Endothelial cell of umbilical vein (primary cell): ENCODE data around the gene RPGRIP1. TPM values are rescaled to one million over a fixed set of nuclear protein-coding genes. Genes with fewer than 3 reads are reported as not detected.

Experiments used
- BruUV-seq: library from RNA; stranded (reverse); fragments of 400-500 nt; replicated peaks from 2 replicates; lab custom pipeline; 2021; lab: Mats Ljungman, UMichigan
- CTCF ChIA-PET: fragments of 300-600, 350-600 bp; sonication (Branson Sonifier 250); formaldehyde crosslinking; loops from one replicate; lab custom pipeline; 2021; ENCODE audit warnings: antibody characterized with exemption, inconsistent platforms; lab: Charles Lee
- POLR2A ChIA-PET: fragments of 300-600, 350-600 bp; sonication (Branson Sonifier 250); formaldehyde crosslinking; loops from one replicate; lab custom pipeline; 2021; ENCODE audit warnings: antibody characterized with exemption, inconsistent platforms; lab: Charles Lee
- DNase-seq: peaks from one replicate; pipeline ENCODE4 v3.0.0-alpha.2; 2011; ENCODE audit warnings: low read depth, low spot score
- FAIRE-seq: peaks from 2 replicates; lab custom pipeline; 2011; peaks lifted over from hg19 to GRCh38; lab: Jason Lieb, UNC
- H2AFZ ChIP-seq: 2 replicates; pipeline ENCODE4 v1.6.0; 2012; ENCODE audit warnings: low read depth, low read length, control low read depth, inconsistent platforms
- H3K27ac ChIP-seq: 2 replicates; pipeline ENCODE4 v1.5.1; 2011; ENCODE audit warnings: low read depth, mild to moderate bottlenecking, control low read depth, low read length, moderate library complexity; ENCODE audit not compliant: insufficient read depth
- H3K27me3 ChIP-seq, 2 experiments: 2 replicates each; pipeline versions ENCODE4 v1.6.0 to v1.6.1; 2011; ENCODE audit warnings: low read length in 2 of 2, mixed read lengths in 1 of 2; ENCODE audit not compliant: control insufficient read depth in 2 of 2, insufficient read depth in 2 of 2
- H3K36me3 ChIP-seq, 2 experiments: 2 replicates in 1 of 2; 3 replicates in 1 of 2; pipeline ENCODE4 v1.5.1; 2011; ENCODE audit warnings: low read length in 2 of 2, mild to moderate bottlenecking in 1 of 2, moderate library complexity in 1 of 2; ENCODE audit not compliant: control insufficient read depth in 2 of 2, insufficient read depth in 2 of 2; ENCODE audit errors: extremely low read depth in 1 of 2
- H3K4me1 ChIP-seq: 3 replicates; pipeline ENCODE4 v1.5.1; 2011; ENCODE audit warnings: mild to moderate bottlenecking, low read length; ENCODE audit not compliant: control insufficient read depth, insufficient read depth; ENCODE audit errors: extremely low read depth
- H3K4me2 ChIP-seq: 2 replicates; pipeline ENCODE4 v1.6.1; 2011; ENCODE audit warnings: low read length, control low read depth, mixed read lengths; ENCODE audit not compliant: insufficient read depth
- H3K4me3 ChIP-seq, 3 experiments: fragments of 200-600 bp in 1 of 3; sonication (generic), shearing (Covaris generic) in 1 of 3; replicated peaks in 1 of 3; 2 replicates each; pipeline ENCODE4 v1.5.1; 2011 to 2016; ENCODE audit warnings: control low read depth in 3 of 3, low read length in 3 of 3, mild to moderate bottlenecking in 2 of 3, inconsistent platforms in 1 of 3, low read depth in 1 of 3, moderate library complexity in 1 of 3; ENCODE audit not compliant: insufficient read depth in 1 of 3
- H3K79me2 ChIP-seq: 2 replicates; pipeline ENCODE4 v1.6.0; 2012; ENCODE audit warnings: low read length, inconsistent platforms; ENCODE audit not compliant: control insufficient read depth, insufficient read depth
- H3K9ac ChIP-seq: replicated peaks from 2 replicates; pipeline ENCODE3; 2011; ENCODE audit warnings: low read length, control low read depth; ENCODE audit not compliant: insufficient read depth; ENCODE audit errors: extremely low read depth
- H3K9me1 ChIP-seq: replicated peaks from 3 replicates; pipeline ENCODE4 v1.6.0; 2011; ENCODE audit warnings: mild to moderate bottlenecking, low read length; ENCODE audit not compliant: control insufficient read depth, insufficient read depth; ENCODE audit errors: extremely low read depth
- H3K9me3 ChIP-seq: replicated peaks from 2 replicates; pipeline ENCODE4 v1.5.1; 2012; ENCODE audit warnings: low read length, inconsistent platforms; ENCODE audit not compliant: control insufficient read depth, insufficient read depth
- H4K20me1 ChIP-seq: replicated peaks from 2 replicates; pipeline ENCODE3; 2011; ENCODE audit warnings: mild to moderate bottlenecking, low read length; ENCODE audit not compliant: control insufficient read depth, insufficient read depth; ENCODE audit errors: extremely low read depth
- EZH2 ChIP-seq: IDR thresholded peaks from 2 replicates; pipeline ENCODE4 v1.6.1; 2012; ENCODE audit warnings: borderline replicate concordance, low read depth, mild to moderate bottlenecking, moderate library complexity, low read length, inconsistent platforms; ENCODE audit not compliant: severe bottlenecking
- FOS ChIP-seq: IDR thresholded peaks from 2 replicates; pipeline ENCODE4 v1.6.1; 2011; ENCODE audit warnings: mild to moderate bottlenecking, low read length, moderate library complexity, borderline replicate concordance; ENCODE audit not compliant: insufficient read depth
- GATA2 ChIP-seq: IDR thresholded peaks from 2 replicates; pipeline ENCODE4 v1.7.0; 2011; ENCODE audit warnings: low read depth, mild to moderate bottlenecking, moderate library complexity, mixed read lengths, low read length; ENCODE audit not compliant: insufficient read length, insufficient read depth
- JUN ChIP-seq: IDR thresholded peaks from 2 replicates; pipeline ENCODE4 v1.6.1; 2011; ENCODE audit warnings: borderline replicate concordance, low read depth; ENCODE audit not compliant: insufficient read length, insufficient read depth
- MYC ChIP-seq: IDR thresholded peaks from one replicate; pipeline ENCODE4 v1.6.1; 2011; ENCODE audit warnings: mild to moderate bottlenecking, low read depth, low read length
- POLR2A ChIP-seq: IDR thresholded peaks from 2 replicates; pipeline ENCODE4 v1.6.1; 2012; ENCODE audit warnings: low read depth, mild to moderate bottlenecking, control low read depth, low read length
- POLR2AphosphoS5 ChIP-seq: IDR thresholded peaks from 2 replicates; pipeline ENCODE4 v1.6.1; 2012; ENCODE audit warnings: low read depth, mild to moderate bottlenecking, control low read depth, low read length, moderate library complexity; ENCODE audit not compliant: insufficient read depth
- dilution Hi-C: fragments of 300-500 bp; cut with MboI; formaldehyde crosslinking; loops from one replicate; pipeline ENCODE4 v1.15.0; 2019; ENCODE audit warnings: low sequenced_read_pairs; ENCODE audit not compliant: extremely low pct_ligation_motif_present
- intact Hi-C: fragments of 100-400 bp; cut with micrococcal nuclease; formaldehyde crosslinking; loops from one replicate; pipeline ENCODE4 v1.10.0; 2022
- polyA plus RNA-seq, 4 experiments: library from polyadenylated mRNA; depleted of rRNA in 3 of 4; stranded (reverse) in 3 of 4; unstranded in 1 of 4; fragments of >200 nt; gene quantifications; 2 replicates each; pipeline versions ENCODE4 v1.2.1 to v1.2.3, GENCODE V29; 2011 to 2012; ENCODE audit warnings: missing spikeins in 1 of 4
- total RNA-seq: library from RNA; stranded (reverse); gene quantifications from 2 replicates; pipeline ENCODE4 v1.2.3, GENCODE V29; 2021
- TF ChIP-seq, protein P1 (sequence below): IDR thresholded peaks from 2 replicates; pipeline ENCODE4 v1.6.1; 2011; ENCODE audit not compliant: insufficient read depth, insufficient read length
- TF ChIP-seq, protein P2 (sequence below), 2 donors: IDR thresholded peaks; 1 replicate in 1 of 2; 2 replicates in 1 of 2; pipeline ENCODE4 v1.5.1; 2011; ENCODE audit warnings: low read length in 2 of 2, mild to moderate bottlenecking in 2 of 2, moderate library complexity in 2 of 2, control low read depth in 1 of 2, inconsistent platforms in 1 of 2, low read depth in 1 of 2; ENCODE audit not compliant: insufficient read depth in 1 of 2; ENCODE audit errors: extremely low read depth in 1 of 2

RPGRIP1 gene
- total and polyA plus RNA-seq, 2 donors (not counting 3 experiments of a cell fraction or from before 2014, with no cell fraction given): not detected

DNA sequence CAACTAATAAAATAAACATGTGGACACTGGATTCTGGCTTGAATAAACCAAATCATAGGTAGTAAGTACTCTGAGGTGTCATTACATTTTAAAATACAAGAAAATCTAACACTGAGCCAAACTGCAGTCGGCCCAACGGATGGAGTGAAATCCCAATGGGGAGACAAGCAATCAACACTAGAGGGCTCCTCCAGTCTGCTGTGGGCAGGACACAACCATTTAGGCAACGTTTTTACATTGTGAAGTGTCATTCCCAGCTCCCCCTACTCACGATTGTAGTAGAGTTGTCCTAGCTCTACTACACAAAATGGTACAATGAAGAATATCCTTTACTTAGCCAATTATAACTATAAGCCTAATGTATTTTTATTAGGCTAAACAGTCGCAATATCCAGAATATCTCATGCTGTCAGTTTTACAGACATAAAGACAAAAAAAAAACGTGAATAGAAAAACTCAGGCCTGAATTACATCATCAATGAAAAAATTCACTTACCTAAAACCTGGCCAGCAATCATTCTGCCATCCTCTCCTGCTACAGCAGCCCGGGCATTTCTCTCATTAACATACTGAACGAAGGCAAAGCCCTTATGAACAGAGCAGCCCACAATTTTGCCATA, 46.3 kb upstream of the RPGRIP1 start:
- ChIA-PET CTCF (no interaction called here), POLR2A (no interaction called here)
- Histone ChIP-seq H3K36me3 (peaks cover 20 to 34% of the 10 kb centered on the region in 2 experiments), H3K27me3 (no peaks in the 10 kb centered on the region), H3K4me2 (no peak overlapping the region), H3K4me3 (no peak overlapping the region), H3K4me1 (no peaks in the 10 kb centered on the region), H3K79me2 (peaks cover 98% of the 10 kb centered on the region), H3K9ac (no peak overlapping the region), H3K9me1 (no peaks in the 10 kb centered on the region), H4K20me1 (peaks cover 31% of the 10 kb centered on the region), H3K9me3 (no peaks in the 10 kb centered on the region), H2AFZ (no peak overlapping the region), H3K27ac (no peak overlapping the region)
- DNase-seq (no peak), FAIRE-seq (no peak)
- intact Hi-C loops (no loop called here), dilution Hi-C loops (no loop called here)
- BruUV-seq: no TSS peak
- TF ChIP-seq FOS (no peak), POLR2AphosphoS5 (peak; percentile 25), GATA2 (no peak), POLR2A (no peak), JUN (no peak), MYC (no peak), EZH2 (no peak)
- TF ChIP-seq, protein P1, sequence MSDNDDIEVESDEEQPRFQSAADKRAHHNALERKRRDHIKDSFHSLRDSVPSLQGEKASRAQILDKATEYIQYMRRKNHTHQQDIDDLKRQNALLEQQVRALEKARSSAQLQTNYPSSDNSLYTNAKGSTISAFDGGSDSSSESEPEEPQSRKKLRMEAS: no peak
- TF ChIP-seq, protein P2, sequence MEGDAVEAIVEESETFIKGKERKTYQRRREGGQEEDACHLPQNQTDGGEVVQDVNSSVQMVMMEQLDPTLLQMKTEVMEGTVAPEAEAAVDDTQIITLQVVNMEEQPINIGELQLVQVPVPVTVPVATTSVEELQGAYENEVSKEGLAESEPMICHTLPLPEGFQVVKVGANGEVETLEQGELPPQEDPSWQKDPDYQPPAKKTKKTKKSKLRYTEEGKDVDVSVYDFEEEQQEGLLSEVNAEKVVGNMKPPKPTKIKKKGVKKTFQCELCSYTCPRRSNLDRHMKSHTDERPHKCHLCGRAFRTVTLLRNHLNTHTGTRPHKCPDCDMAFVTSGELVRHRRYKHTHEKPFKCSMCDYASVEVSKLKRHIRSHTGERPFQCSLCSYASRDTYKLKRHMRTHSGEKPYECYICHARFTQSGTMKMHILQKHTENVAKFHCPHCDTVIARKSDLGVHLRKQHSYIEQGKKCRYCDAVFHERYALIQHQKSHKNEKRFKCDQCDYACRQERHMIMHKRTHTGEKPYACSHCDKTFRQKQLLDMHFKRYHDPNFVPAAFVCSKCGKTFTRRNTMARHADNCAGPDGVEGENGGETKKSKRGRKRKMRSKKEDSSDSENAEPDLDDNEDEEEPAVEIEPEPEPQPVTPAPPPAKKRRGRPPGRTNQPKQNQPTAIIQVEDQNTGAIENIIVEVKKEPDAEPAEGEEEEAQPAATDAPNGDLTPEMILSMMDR (IDR thresholded peaks at IDR 0.05; ENCODE audit: extremely low read depth in 1 of 2, insufficient read depth in 1 of 2, low read depth in 1 of 2, low read length in 2 of 2): peak; percentile 5 to 22
